Lower leg skin (tissue), 4 donors: ENCODE measurements around the gene IL36RN. TPM values are rescaled to one million over a fixed set of nuclear protein-coding genes. Genes with fewer than 3 reads are reported as not detected.
"Not testable (repeated sequence)": the region's sequence is repeated elsewhere in the genome, so short reads cannot be mapped to it uniquely, and the experiment has no call there.

Experiments used
- DNase-seq, 2 donors: peaks; one replicate each; pipeline ENCODE4 v3.0.0-alpha.2; 2019; ENCODE audit warnings: low spot score in 2 of 2
- H3K4me3 ChIP-seq: fragments of 200-600 bp; sonication (generic); 2 replicates; pipeline ENCODE4 v1.5.1; 2017; ENCODE audit warnings: mild to moderate bottlenecking, low read depth; ENCODE audit not compliant: poor library complexity, severe bottlenecking
- POLR2A ChIP-seq, 2 donors: fragments of 450-650 bp; IDR thresholded peaks; one replicate each; pipeline ENCODE4 v1.6.1; 2016 to 2017; ENCODE audit warnings: antibody characterized with exemption in 2 of 2, mild to moderate bottlenecking in 1 of 2, moderate library complexity in 1 of 2
- WGBS, 2 donors: methylation state at CpG; one replicate each; pipeline ENCODE4 v1.1.5; 2018; 5-methylcytosine and 5-hydroxymethylcytosine counted together
- intact Hi-C: fragments of 100-400 bp; cut with DNase I; formaldehyde crosslinking; loops from one replicate; pipeline ENCODE4 v1.15.0; 2023; ENCODE audit warnings: low total_unique reads
- total RNA-seq, 4 donors: library from RNA; depleted of rRNA; stranded (reverse); fragments of >200 nt; gene quantifications; one replicate each; pipeline ENCODE4 v1.1.0, GENCODE V29; 2016
- TF ChIP-seq, protein P1 (sequence below), 3 donors: fragments of 450-650 bp; IDR thresholded peaks; one replicate each; pipeline ENCODE4 v1.5.1; 2016; ENCODE audit warnings: antibody characterized with exemption in 3 of 3, mild to moderate bottlenecking in 3 of 3, moderate library complexity in 2 of 3

The IL36RN gene
- total RNA-seq, 4 donors from 2014 or later = 51.0 to 121 (median 96.2) TPM

- DNase-seq = no peak
- H3K4me3 ChIP-seq = no peak overlapping the region
- TF ChIP-seq POLR2A (IDR thresholded peaks at IDR 0.05) = no peak
- TF ChIP-seq, protein P1, sequence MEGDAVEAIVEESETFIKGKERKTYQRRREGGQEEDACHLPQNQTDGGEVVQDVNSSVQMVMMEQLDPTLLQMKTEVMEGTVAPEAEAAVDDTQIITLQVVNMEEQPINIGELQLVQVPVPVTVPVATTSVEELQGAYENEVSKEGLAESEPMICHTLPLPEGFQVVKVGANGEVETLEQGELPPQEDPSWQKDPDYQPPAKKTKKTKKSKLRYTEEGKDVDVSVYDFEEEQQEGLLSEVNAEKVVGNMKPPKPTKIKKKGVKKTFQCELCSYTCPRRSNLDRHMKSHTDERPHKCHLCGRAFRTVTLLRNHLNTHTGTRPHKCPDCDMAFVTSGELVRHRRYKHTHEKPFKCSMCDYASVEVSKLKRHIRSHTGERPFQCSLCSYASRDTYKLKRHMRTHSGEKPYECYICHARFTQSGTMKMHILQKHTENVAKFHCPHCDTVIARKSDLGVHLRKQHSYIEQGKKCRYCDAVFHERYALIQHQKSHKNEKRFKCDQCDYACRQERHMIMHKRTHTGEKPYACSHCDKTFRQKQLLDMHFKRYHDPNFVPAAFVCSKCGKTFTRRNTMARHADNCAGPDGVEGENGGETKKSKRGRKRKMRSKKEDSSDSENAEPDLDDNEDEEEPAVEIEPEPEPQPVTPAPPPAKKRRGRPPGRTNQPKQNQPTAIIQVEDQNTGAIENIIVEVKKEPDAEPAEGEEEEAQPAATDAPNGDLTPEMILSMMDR (IDR thresholded peaks at IDR 0.05) = no peak
- intact Hi-C loops = no loop called here
These were observed 29.4 kb downstream of the IL36RN start for GRCh38 chr2:113088213-113088992.

GRCh38 chr2:113089916-113090315 is 30.9 kb downstream of the IL36RN start:
- intact Hi-C loops = no loop called here
- TF ChIP-seq, protein P1 (IDR thresholded peaks at IDR 0.05) = no peak
- no peak for TF ChIP-seq POLR2A (IDR thresholded peaks at IDR 0.05)
- no peak overlapping the region for H3K4me3 ChIP-seq

GRCh38 chr2:113091231-113091896 is 32.4 kb downstream of the IL36RN start:
- 56 to 61% methylated on average over 4 of the region's 4 CpGs for WGBS, 2 donors
- intact Hi-C loops = no loop called here

More at GRCh38 chr2:113089916-113090315, 30.9 kb downstream of the IL36RN start:
- no peak for DNase-seq

DNA sequence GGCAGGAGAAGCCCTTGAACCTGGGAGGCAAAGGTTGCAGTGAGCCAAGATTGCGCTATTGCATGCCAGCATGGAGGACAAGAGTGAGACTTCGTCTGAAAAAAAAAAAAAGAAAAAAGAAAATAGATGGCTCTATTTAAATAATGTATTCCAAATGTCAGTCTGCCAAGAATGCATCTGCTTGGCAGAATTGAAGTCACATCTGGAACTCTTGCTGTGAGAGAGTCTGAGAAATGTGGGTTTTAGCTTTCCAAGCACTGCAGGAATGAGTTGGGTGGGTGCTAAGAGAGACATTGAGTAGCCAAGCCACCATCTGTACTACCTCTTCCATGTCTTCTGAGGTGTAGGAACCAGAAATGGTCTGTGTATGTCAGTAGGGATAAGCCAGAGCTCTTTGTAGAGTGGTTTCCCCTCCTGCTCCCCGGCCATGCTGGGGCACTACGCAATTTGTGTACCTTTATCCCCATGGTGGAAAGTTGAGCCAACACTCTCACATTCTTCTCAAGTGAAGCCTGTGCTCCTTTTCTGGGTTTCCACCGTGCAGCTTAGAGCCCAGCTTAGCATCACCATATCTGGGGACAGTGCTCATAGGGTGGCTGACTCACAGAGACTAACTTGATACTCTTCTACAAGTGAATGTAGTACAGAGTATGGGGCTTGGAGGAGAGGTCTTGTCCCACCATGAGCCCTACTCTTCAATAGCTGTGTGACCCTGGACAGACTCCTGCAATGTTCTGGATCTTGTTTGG is 34.0 kb downstream of the IL36RN start:
- TF ChIP-seq, protein P1 (IDR thresholded peaks at IDR 0.05) = no peak
- TF ChIP-seq POLR2A (IDR thresholded peaks at IDR 0.05) = no peak
- H3K4me3 ChIP-seq = no peak overlapping the region
- intact Hi-C loops = no loop called here
- WGBS, 2 donors = 59 to 60% methylated on average over 5 of the region's 5 CpGs
- DNase-seq = no peak

More at GRCh38 chr2:113091231-113091896, 32.4 kb downstream of the IL36RN start:
- no peak for TF ChIP-seq POLR2A (IDR thresholded peaks at IDR 0.05)
- TF ChIP-seq, protein P1 (IDR thresholded peaks at IDR 0.05) = no peak
- no peak overlapping the region for H3K4me3 ChIP-seq
- DNase-seq = no peak

GRCh38 chr2:113093613-113093977 is 34.6 kb downstream of the IL36RN start:
- DNase-seq = no peak
- TF ChIP-seq, protein P1 (IDR thresholded peaks at IDR 0.05) = no peak
- no peak for TF ChIP-seq POLR2A (IDR thresholded peaks at IDR 0.05)
- intact Hi-C loops = no loop called here
- no peak overlapping the region for H3K4me3 ChIP-seq
- 46 to 55% methylated on average over 2 of the region's 2 CpGs for WGBS, 2 donors

DNA sequence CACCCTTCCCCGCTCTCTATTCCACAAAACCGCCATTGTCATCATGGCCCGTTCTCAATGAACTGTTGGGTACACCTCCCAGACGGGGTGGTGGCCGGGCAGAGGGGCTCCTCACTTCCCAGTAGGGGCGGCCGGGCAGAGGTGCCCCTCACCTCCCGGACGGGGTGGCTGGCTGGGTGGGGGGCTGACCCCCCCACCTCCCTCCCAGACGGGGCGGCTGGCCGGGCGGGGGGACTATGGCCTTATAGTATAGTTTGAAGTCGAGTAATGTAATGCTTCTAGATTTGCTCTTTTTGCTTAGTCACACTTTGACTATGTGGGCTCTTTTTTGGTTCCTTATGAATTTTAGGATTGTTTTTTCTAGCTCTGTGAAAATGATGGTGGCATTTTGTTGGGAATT is 37.3 kb downstream of the IL36RN start:
- intact Hi-C loops, DNase-seq, H3K4me3 ChIP-seq: not testable (repeated sequence)
- 88 to 94% methylated on average over 14 of the region's 14 CpGs for WGBS, 2 donors

DNA sequence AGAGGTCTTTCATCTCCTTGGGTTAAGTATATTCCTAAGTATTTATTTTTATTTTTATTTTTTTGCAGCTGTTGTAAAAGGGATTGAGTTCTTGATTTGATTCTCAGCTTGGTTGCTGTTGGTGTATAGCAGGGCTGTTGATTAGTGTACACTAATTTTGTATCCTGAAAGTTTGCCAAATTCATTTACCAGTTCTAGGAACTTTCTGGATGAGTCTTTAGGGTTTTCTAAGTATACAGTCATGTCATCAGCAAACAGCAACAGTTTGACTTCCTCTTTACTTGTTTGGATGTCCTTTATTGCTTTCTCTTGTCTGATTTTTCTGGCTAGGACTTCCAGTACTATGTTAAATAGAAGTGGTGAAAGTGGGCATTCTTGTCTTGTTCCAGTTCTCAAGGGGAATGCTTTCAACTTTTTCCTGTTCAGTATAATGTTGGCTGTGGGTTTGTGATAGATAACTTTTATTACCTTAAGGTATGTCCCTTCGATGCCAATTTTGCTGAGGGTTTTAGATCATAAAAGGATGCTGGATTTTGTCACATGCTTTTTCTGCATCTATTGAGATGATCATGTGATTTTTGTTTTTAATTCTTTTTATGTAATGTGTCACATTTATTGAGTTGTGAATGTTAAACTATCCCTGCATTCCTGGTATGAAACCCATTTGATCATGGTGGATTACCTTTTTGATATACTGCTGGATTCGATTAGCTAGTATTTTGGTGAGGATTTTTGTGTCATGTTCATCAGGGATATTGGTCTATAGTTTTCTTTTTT is 38.0 kb downstream of the IL36RN start:
- WGBS, 2 donors = 48 to 90% methylated on average over 2 of the region's 2 CpGs

More for the DNA sequence above, 38.0 kb downstream of the IL36RN start:
- DNase-seq, H3K4me3 ChIP-seq, intact Hi-C loops: not testable (repeated sequence)
